ENCODE data around the gene MYOD1. TPM values are rescaled to one million over a fixed set of nuclear protein-coding genes. Genes with fewer than 3 reads are reported as not detected.

The MYOD1 gene
- total and polyA plus RNA-seq, 2 of the 4 experiments (the other 2 are of a cell fraction): not detected

- no TSS peak for BruUV-seq (replicated peaks)
- Histone ChIP-seq H4K8ac (ENCODE audit: low read depth in 2 of 2, low read length in 2 of 2) (no peak overlapping the region), H3K4me1 (ENCODE audit: control insufficient read depth, insufficient read depth, low read length) (no peaks in the 10 kb centered on the region), H2BK5ac (ENCODE audit: low read depth, low read length, poor library complexity, severe bottlenecking) (no peak overlapping the region), H3K9ac (ENCODE audit: low read depth, low read length) (no peak overlapping the region), H3K9me3 (ENCODE audit: control insufficient read depth, insufficient read depth, low read length) (no peaks in the 10 kb centered on the region), H3K9me1 (ENCODE audit: insufficient read depth, low read length) (no peaks in the 10 kb centered on the region), H3K79me1 (ENCODE audit: low read depth in 1 of 2, low read length in 2 of 2) (no peaks in the 10 kb centered on the region), H3K36me3 (ENCODE audit: control insufficient read depth, insufficient read depth, low read length) (no peaks in the 10 kb centered on the region), H3K18ac (ENCODE audit: low read depth, low read length) (no peak overlapping the region), H3K4me2 (ENCODE audit: low read depth, low read length) (no peak overlapping the region), H4K91ac (ENCODE audit: insufficient read depth, low read depth, low read length) (no peak overlapping the region), H3K23ac (ENCODE audit: low read depth, low read length) (no peak overlapping the region), H2BK120ac (ENCODE audit: low read depth, low read length) (no peak overlapping the region), H3K27me3 (ENCODE audit: control insufficient read depth, insufficient read depth, low read length) (peaks cover 4% of the 10 kb centered on the region; the same call in 1 of the 2 replicates), H3K4ac (ENCODE audit: low read depth, low read length) (no peak overlapping the region), H2BK15ac (ENCODE audit: low read depth, low read length) (no peak overlapping the region), H2BK20ac (ENCODE audit: low read depth, low read length) (no peak overlapping the region), H2AK9ac (replicated peaks; ENCODE audit: low read depth, low read length, poor library complexity) (no peak overlapping the region), H2AK5ac (ENCODE audit: low read depth, low read length) (no peak overlapping the region), H3K27ac (ENCODE audit: insufficient read depth, low read length) (no peak overlapping the region), H4K5ac (ENCODE audit: low read depth, low read length) (no peak overlapping the region), H3K4me3 (ENCODE audit: insufficient read depth, low read depth, low read length) (no peak overlapping the region), H2AFZ (replicated peaks; ENCODE audit: low read length, poor library complexity) (no peak overlapping the region), H4K20me1 (ENCODE audit: insufficient read depth, low read length) (no peaks in the 10 kb centered on the region), H3K56ac (ENCODE audit: extremely low read depth, insufficient read depth, low read length) (no peak overlapping the region), H3K14ac (replicated peaks; ENCODE audit: low read depth, low read length) (no peak overlapping the region)
- TF ChIP-seq MAFK (IDR thresholded peaks at IDR 0.05; ENCODE audit: low read depth, low read length) (no peak), SMC3 (IDR thresholded peaks at IDR 0.05; ENCODE audit: low read depth, low read length) (peak; percentile 54), MXI1 (IDR thresholded peaks at IDR 0.05; ENCODE audit: borderline replicate concordance, low read depth, low read length) (no peak), RAD21 (IDR thresholded peaks at IDR 0.05; ENCODE audit: low read length) (peak; percentile 60), CTCF (conservative IDR thresholded peaks at IDR 0.05; ENCODE audit: low read depth, low read length) (peak; percentile 46), BHLHE40 (IDR thresholded peaks at IDR 0.05; ENCODE audit: low read depth, low read length) (no peak)
- DNase-seq (peak; percentile 27), ATAC-seq (ENCODE audit: low read depth) (0 out of 2 replicates have a peak, but pooled peaks have one; percentile 33)
- ChIA-PET CTCF (interaction anchor here (1.1 to 1.6 kb wide), 3 partner anchors 75 to 207 kb away, joined by 3 to 7 read pairs (median 4); no protein-coding TSS in a partner anchor), POLR2A (ENCODE audit: unreplicated experiment) (no interaction called here)
- dilution Hi-C loops (cut with HindIII; ENCODE audit: low sequenced_read_pairs, unreplicated experiment) (no loop called here), in situ Hi-C loops (cut with MboI; ENCODE audit: low sequenced_read_pairs) (no loop called here), intact Hi-C loops (cut with micrococcal nuclease) (loop anchor here (1.0 to 2.0 kb wide), 2 partner anchors 76 to 207 kb away; no protein-coding TSS in a partner anchor)
These were observed 51.5 kb downstream of the MYOD1 start for GRCh38 chr11:17770917-17771316.
